Thoracic aorta (tissue), 2 donors: Measurements from ENCODE around the gene IL25. TPM values are rescaled to one million over a fixed set of nuclear protein-coding genes. Genes with fewer than 3 reads are reported as not detected.
"Not testable (repeated sequence)": the region's sequence is repeated elsewhere in the genome, so short reads cannot be mapped to it uniquely, and the experiment has no call there.

ENCODE experiments used
- ATAC-seq: fragments of 150-250 bp; one replicate; pipeline ENCODE4 v1.8.0; 2017; ENCODE audit warnings: low read depth; ENCODE audit not compliant: insufficient number of reproducible peaks, low FRiP score
- DNase-seq: peaks from one replicate; pipeline ENCODE4 v3.0.0-alpha.2; 2020; ENCODE audit warnings: low spot score
- H3K27ac ChIP-seq, 2 donors: fragments of 200-600 bp; sonication (generic); 1 replicate in 1 of 2; 2 replicates in 1 of 2; pipeline ENCODE4 v1.5.1; 2016; ENCODE audit warnings: mild to moderate bottlenecking in 2 of 2, moderate library complexity in 2 of 2
- H3K27me3 ChIP-seq: fragments of 200-600 bp; sonication (generic); replicated peaks from 2 replicates; pipeline ENCODE4 v1.6.0; 2016; ENCODE audit warnings: mild to moderate bottlenecking; ENCODE audit not compliant: insufficient read depth
- H3K36me3 ChIP-seq: fragments of 200-600 bp; sonication (generic); one replicate; pipeline ENCODE4 v1.5.1; 2016
- H3K4me1 ChIP-seq, 2 donors: fragments of 200-600 bp; sonication (generic); 1 replicate in 1 of 2; 2 replicates in 1 of 2; pipeline versions ENCODE4 v1.5.1 to v1.6.0; 2016; ENCODE audit warnings: low read depth in 2 of 2, mild to moderate bottlenecking in 1 of 2; ENCODE audit not compliant: control insufficient read depth in 1 of 2
- H3K4me3 ChIP-seq: fragments of 200-600 bp; sonication (generic); 2 replicates; pipeline ENCODE4 v1.5.1; 2016; ENCODE audit warnings: mild to moderate bottlenecking
- H3K9me3 ChIP-seq: fragments of 200-600 bp; sonication (generic); 2 replicates; pipeline ENCODE4 v1.5.1; 2016
- CTCF ChIP-seq: fragments of 200-600 bp; sonication (generic); IDR thresholded peaks from one replicate; pipeline ENCODE4 v1.5.1; 2019; ENCODE audit warnings: antibody characterized with exemption
- total RNA-seq, 2 donors: library from RNA; depleted of rRNA; stranded (reverse); fragments of >200 nt; gene quantifications; one replicate each; pipeline versions ENCODE4 v1.1.0 to v1.2.3, GENCODE V29; 2016

IL25 gene
- total RNA-seq, 2 donors from 2014 or later: not detected

DNA sequence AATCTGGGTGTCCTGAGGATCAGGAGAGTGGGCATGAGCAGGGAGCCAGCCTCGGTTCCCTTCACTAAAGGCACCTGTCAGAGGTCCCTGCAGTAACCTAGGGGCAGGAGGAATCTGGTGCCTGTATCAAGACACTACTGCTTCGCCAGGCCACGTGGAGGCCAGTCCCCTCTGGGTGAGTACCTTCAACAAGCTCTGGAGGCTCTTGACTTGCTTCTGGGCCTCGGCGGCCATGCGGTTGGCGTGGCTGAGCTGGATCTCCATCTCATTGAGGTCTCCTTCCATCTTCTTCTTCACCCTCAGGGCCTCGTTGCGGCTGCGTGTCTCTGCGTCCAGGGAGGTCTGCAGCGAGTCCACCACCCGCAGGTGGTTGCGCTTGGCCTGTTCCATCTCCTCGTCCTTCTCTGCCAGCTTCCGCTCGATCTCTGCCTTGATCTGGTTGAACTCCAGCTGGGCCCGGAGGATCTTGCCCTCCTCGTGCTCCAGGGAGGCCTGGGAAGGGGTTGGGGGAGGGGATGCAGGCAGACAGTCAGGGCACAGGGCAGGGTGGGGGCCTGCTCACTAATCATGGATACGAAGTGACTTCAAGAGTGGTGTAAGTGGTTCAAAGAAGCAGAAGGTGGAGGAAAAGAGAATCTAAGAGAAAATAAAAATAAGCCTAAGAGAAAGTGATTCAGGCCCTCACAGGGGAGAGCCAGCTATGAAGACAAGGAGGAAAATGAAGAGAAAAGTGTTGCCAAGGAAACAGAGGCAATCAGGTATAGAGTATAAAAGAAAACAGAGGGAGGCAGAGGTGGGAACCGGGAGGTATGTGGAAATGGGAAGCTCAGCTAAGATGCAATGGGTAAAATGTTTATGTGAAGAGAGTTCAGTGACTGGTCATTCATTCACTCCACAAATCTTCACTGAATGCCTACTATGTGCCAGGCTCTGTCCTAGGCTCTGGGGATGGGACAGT, 43.5 kb downstream of the IL25 start:
- DNase-seq (no peak), ATAC-seq (no peak)
- H3K27me3 ChIP-seq: no peaks in the 10 kb centered on the region
- no peaks in the 10 kb centered on the region for H3K4me1 ChIP-seq
- TF ChIP-seq CTCF: no peak
- H3K9me3 ChIP-seq: no peaks in the 10 kb centered on the region
- no peaks in the 10 kb centered on the region for H3K36me3 ChIP-seq
- H3K27ac ChIP-seq: no peak overlapping the region
- no peak overlapping the region for H3K4me3 ChIP-seq

DNA sequence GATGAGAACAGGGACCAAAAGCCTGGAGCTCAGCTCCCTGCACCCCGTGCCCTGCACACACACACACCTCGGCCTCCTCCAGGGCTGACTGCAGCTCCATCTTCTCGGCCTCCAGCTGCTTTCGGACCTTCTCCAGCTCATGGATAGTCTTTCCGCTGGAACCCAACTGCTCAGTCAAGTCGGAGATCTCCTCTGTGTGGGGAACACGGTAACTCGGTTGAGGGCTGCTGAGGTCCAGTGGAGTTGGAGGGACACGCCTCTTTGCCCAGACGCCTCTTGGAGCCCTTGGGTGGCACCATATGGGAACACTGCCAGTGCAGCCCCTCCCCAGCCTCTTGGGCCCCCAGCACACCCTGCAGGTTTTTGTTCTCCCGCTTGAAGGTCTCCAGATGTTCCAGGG, 44.2 kb downstream of the IL25 start:
- TF ChIP-seq CTCF: no peak
- Histone ChIP-seq H3K27me3 (no peaks in the 10 kb centered on the region), H3K4me1 (no peaks in the 10 kb centered on the region), H3K9me3 (no peaks in the 10 kb centered on the region), H3K4me3 (no peak overlapping the region), H3K36me3 (no peaks in the 10 kb centered on the region), H3K27ac (no peak overlapping the region)
- no peak for ATAC-seq
- DNase-seq: no peak

DNA sequence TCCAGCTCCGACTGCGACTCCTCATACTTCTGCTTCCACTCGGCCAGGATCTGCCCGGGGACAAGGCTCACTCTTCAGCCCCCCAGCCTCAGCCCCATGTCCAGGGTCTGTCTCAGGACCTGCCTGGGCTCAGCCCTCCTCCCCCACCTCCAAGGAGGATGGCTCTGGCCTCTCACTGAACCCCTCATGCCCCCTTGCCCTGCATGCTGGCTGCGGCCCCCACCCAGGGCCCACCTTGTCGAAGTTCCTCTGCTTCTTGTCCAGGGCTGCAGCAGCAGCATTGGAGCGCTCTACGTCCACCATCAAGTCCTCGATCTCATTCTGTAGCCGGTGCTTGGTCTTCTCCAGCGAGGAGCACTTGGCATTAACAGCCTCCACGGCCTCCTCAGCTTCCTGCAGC, 44.7 kb downstream of the IL25 start:
- not testable (repeated sequence) for H3K9me3 ChIP-seq, H3K36me3 ChIP-seq, H3K4me3 ChIP-seq, DNase-seq, H3K4me1 ChIP-seq, ATAC-seq, H3K27ac ChIP-seq, H3K27me3 ChIP-seq

DNA sequence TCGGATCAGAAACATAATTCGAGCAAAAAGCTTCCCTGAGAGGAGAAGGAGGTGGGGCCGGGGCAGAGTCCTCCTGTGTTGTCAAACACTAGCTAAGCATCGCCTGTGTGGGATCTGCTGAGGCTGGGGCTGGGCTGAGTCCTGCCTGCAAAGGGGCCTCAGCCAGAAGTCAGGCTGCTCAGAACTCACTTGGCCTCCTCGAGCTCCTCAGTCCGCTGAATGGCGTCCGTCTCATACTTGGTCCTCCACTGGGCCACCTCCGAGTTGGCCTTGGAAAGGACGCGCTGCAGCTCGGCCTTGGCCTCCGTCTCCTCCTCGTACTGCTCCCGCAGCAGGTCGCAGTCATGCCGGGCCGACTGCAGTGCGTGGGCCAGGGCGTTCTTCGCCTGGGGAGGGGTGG, 45.4 kb downstream of the IL25 start:
- no peak overlapping the region for H3K27ac ChIP-seq
- H3K36me3 ChIP-seq: no peaks in the 10 kb centered on the region
- H3K4me1 ChIP-seq: no peaks in the 10 kb centered on the region
- DNase-seq (no peak), ATAC-seq (no peak)
- TF ChIP-seq CTCF: no peak
- H3K4me3 ChIP-seq: no peak overlapping the region
- no peaks in the 10 kb centered on the region for H3K9me3 ChIP-seq
- H3K27me3 ChIP-seq: no peaks in the 10 kb centered on the region

DNA sequence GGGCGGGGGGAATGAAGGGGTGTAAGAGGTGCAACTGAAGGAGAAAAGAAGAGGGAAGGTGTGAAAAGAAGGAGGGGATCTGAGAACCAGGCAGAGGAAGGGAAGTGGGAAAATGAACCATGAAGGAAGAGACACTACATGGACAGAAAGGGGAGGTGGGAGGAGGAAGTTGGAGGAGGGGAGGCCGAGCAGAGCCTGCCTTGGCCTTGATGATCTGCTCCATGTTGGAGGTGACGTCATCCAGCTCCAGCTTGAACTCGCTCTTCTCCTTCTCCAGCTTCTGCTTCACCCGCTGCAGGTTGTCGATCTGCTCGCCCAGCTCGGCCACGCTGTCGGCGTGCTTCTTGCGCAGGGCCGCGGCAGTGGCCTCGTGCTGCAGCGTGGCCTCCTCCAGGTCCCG, 47.0 kb downstream of the IL25 start:
- H3K9me3 ChIP-seq, H3K4me1 ChIP-seq, H3K36me3 ChIP-seq, H3K4me3 ChIP-seq, ATAC-seq, H3K27me3 ChIP-seq, H3K27ac ChIP-seq, DNase-seq: not testable (repeated sequence)

DNA sequence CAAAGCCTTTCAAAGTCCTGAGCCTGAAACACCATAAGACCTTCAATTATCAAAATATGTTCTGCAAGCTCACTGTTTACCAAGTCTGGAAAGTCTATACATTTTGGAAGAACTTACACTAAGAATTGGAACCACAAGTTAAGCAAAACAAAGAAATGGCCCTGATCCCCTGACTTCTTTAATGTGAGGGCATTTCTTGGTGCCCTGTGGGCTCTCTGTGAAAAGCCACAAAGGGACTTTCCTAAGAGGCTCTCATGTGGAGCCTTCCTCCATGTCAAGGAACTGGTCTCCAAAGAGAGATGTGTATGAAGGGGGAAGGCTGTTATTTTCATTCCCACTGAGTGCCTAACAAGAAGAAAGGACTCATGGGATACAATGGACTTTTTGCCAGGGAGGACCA, 49.0 kb downstream of the IL25 start:
- Histone ChIP-seq H3K4me1 (no peaks in the 10 kb centered on the region), H3K9me3 (no peaks in the 10 kb centered on the region), H3K4me3 (no peak overlapping the region), H3K36me3 (no peaks in the 10 kb centered on the region), H3K27ac (no peak overlapping the region), H3K27me3 (no peaks in the 10 kb centered on the region)
- TF ChIP-seq CTCF: no peak
- ATAC-seq (no peak), DNase-seq (no peak)
